Caki2 (cell line): Measurements from ENCODE around the gene STXBP6. TPM values are rescaled to one million over a fixed set of nuclear protein-coding genes. Genes with fewer than 3 reads are reported as not detected.

ENCODE experiments used
- DNase-seq: peaks from one replicate; pipeline ENCODE4 v3.0.0-alpha.2; 2015; ENCODE audit warnings: low read depth
- in situ Hi-C: cut with HindIII; loops from 2 replicates; pipeline ENCODE4 v1.10.0; 2016; ENCODE audit warnings: low sequenced_read_pairs, low pct_unique_long_range_greater_than_20kb, mixed read lengths
- total RNA-seq: library from RNA; depleted of rRNA; stranded (reverse); fragments of >200 nt; shearing (Covaris generic); gene quantifications from 2 replicates; pipeline ENCODE4 v1.2.3, GENCODE V29; 2014; ENCODE audit warnings: low replicate concordance

The STXBP6 gene
- total RNA-seq, 1 experiment from 2014 or later = 14.9 TPM

DNA sequence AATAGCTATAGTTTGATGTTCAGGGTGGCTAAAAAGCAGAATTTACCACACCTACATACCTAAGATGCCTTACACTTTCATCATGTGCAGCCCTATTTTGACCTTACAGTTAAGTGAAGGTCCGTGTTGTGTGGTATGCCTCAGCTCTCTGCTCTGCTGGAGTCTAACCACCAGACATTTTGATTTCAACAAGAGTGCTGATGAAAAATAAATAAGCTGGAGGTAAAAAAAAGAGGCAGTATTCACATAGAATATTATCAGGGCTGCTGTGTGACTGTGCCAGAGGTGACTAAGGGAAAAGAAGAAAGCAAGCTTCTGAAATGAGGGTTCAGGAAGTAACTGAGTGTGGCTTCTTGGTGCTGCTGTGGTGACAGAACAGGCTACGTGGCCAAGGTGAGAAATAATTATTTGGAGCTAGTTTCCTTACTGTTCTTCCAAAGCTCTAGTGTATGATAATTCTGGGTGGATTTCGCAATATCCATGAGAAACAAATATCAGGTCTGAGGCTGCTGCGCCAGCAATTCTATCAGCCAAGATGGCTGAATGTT, 188.8 kb downstream of the STXBP6 start:
- peak; percentile 87 for DNase-seq
- in situ Hi-C loops = no loop called here

DNA sequence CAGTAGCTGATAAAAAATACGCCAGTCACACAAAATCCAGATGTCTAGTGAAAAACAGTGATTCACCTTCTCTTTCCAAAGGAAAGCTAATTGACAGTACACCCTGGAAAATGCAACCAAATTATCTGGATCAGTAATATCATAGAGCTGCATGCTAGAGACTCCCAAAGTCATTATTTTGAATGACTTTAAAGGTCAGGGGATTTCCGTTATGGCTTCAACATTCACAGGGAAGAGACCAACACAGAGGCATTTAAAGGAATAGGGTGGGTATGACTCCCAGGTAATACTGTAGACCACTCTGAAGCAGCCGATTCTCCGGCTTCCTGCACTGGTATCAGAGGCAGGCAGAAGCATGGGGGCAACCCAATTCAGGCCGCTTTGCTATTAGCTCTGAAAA, 190.4 kb downstream of the STXBP6 start:
- in situ Hi-C loops = no loop called here
- no peak for DNase-seq

DNA sequence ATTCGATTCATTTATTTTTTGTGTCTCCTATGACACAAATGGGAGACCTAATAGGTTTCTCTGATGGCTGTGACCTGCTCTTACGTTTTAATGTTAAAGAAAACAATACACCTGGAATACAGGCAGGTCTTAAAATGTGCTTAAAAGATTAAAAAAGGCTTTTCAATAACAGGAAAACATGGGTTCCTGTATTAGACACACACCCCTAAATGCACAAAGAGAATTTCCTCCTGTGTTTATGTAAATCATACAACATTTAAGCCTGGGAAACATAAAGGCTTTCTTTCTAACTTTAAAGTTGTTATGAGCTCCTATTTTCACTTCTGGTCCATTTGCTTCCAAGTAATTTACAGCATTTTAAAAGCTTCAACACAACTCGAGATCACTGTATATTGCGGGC, 191.3 kb downstream of the STXBP6 start:
- DNase-seq = no peak
- in situ Hi-C loops = no loop called here

DNA sequence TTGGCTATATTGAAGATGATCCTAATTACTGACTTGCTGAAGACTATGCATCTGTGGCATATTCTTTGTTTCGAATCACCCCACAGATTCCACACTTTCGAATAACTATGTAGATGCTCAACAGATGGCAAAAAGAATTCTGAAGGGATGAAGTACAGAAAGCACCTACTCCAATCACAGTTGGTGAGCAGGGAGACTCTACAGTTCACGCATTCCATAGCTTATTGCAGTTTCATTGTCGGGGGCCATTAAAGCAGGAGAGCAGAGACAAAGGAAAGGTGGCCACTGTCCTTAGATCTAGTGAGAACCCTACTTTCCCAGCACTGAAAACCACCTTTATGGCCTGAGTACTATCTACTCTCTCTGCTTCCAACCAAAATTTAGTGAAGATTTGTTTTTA, 191.9 kb downstream of the STXBP6 start:
- in situ Hi-C loops = no loop called here
- DNase-seq = no peak

DNA sequence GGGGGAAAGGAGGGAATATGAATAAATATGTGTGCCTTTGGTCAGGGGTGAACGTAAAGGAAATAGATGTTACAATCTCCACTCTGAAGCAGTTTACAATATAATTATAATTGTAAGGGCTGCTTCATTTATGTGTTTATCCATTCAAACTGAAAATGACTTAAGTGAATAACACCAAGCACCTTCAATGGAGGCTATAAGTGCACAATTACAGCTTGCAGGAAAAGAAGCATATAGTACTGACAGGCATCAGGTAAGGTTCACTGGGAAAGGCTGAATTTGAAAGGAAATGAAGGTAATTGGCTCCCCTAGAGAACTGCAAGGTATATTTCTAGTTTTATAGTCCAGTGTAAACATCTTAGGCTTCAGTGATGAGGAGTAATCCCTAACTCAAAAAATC, 192.7 kb downstream of the STXBP6 start:
- DNase-seq = no peak
- in situ Hi-C loops = no loop called here

DNA sequence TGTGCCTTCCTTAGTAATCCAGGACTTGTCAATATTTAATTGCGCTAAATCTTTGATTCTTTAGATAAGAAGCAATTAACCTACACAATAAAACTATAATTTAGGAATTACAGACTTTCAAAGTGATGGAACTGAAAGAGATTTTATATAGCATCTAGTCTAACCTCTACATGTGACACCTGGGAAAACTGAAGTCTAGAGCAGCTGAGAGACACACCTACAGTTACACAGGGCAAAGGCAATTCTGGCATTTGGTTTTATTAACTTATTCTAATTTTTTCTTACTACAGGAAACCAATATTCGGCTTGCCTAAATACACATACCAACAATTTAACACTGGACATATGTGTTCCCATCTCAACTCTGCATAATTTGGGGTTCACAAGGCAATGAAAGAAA, 196.5 kb downstream of the STXBP6 start:
- in situ Hi-C loops = no loop called here

DNA sequence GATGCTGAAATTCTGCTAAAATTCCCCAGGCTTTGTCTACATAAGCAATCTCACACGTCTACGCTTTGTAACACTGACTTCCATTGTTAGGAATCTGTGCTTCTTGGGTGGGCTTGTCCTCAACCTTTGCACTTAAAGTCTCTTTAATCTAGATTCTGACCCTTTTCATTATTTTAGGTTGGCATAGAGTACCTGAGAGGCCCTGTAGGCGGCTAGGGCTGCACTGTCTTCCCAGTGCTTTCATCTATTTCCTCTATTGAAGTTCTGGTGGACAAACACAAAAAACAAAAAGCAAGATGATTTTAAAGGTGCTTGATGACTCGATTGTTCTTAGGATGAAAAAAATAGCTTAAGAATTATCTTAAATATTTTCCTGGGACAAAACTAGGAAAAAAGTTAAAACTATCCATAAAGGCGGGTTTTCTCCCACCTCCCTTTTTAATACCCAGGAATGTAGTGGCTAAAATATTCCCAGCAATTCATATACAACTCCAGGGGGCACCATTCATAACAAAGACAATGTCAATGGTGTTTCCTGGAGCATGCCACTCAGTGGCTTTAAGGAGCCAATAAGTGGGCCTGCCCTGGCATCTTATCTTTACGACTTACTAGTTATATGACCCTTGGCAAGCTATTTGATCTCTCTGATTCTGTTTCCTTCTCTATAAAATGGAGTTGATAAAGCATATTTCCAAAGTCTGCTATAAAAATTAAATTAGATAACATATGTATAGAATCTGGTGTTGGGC, 197.5 kb downstream of the STXBP6 start:
- in situ Hi-C loops = no loop called here
- no peak for DNase-seq

More for the DNA sequence above, 196.5 kb downstream of the STXBP6 start:
- DNase-seq = no peak

DNA sequence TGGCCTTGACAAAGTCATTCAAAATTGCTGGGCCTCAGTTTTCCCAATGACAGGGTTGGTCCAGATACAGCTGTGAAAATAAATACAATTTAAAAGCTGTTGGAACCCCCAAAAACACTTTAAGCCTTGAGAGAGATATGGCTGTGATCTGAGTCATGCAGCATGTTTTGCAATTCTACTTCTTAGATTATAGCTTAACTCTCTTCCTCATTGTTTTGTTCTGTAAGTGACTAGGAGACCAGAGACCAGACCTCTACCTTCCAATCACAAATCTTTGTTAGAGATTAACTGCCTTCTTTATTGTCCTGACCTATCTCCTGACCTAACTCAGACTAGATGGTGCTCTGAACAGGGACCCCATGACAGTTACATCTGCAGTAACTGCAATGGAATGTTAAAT, 198.1 kb downstream of the STXBP6 start:
- in situ Hi-C loops = no loop called here
- peak; percentile 46 for DNase-seq

DNA sequence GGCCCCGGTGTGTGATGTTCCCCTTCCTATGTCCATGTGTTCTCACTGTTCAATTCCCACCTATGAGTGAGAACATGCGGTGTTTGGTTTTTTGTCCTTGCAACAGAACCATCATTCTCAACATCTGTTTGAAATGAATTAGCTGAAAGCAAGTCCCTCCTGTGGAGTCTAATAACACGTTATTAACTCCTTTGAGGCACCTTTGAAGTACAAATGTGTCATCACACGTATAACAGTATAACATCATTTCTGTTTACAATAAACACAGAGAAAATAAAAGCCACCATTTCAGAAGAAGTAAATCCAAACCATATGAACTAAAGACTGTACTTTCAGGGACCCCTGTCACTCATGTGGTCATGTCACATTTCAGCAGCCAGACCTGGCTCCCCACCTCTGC, 198.5 kb downstream of the STXBP6 start:
- DNase-seq = no peak
- in situ Hi-C loops = no loop called here

DNA sequence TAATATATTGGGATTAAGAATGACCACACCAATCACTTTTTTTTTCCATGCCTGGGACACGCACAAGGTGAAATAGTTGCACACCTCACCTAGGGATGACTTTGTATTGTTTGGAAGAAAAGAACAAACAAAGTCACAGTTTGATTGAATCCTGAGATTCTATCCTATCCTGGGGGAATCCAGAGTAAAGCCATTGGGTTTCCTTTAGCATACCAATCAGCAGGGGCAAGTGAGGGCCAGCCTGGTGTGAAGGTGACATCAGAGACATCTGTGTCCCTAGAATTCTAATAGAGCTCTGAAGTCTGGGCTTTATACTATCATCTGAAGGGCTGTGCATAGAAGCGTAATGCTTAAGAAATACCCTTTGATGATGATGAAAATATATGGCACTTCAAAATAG, 199.9 kb downstream of the STXBP6 start:
- in situ Hi-C loops = no loop called here

DNA sequence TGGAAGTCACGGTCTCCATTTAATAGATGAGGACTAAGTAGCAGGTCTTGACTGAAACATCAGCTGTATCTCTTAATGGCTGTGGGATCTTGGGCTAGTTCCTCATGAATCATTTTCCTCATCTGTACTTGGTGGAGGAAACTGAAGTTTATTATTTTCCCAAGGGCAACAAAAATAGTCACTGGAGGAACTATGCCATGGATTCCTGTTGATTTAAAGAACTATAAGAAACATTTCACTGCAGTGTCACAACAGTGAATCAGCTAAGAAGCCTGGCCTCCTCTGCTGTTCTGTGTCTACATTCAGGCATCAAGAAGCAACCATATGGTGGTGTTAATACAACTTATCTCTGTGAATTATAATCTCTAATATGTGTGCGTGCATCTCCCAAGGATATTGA, 200.5 kb downstream of the STXBP6 start:
- in situ Hi-C loops = no loop called here
- no peak for DNase-seq

More for the DNA sequence above, 199.9 kb downstream of the STXBP6 start:
- no peak for DNase-seq

DNA sequence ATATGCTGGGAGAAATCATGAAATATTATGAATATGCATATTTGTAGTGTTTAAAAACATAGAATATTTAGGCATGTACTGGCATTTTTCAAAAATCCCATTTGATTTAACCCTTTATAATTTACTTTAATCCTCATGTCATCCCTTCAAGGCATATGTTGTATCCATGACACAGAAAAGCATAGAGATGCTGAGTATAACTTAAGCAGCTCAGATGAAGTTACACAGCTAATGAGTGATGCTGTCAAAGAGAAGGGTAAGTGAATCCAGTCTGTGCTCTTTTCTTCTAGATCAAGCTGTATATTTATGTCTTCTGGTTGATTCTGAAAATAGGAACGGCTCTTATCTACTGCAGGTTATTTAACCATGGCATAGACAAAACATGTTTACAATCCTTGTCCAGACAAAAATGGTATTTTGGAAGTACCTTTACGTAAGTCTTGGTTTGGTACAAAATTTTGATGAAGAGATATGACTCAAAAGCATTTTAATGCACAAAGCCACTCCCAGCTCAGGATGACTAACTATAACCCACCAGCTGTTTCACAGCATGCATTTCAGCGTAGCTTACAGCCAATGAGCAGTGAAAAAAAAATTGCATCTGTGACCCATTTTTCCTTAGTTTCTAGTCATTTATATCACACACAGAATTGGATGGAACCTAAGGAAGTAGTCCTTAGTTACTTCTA, 201.7 kb downstream of the STXBP6 start:
- DNase-seq = no peak
- in situ Hi-C loops = no loop called here

DNA sequence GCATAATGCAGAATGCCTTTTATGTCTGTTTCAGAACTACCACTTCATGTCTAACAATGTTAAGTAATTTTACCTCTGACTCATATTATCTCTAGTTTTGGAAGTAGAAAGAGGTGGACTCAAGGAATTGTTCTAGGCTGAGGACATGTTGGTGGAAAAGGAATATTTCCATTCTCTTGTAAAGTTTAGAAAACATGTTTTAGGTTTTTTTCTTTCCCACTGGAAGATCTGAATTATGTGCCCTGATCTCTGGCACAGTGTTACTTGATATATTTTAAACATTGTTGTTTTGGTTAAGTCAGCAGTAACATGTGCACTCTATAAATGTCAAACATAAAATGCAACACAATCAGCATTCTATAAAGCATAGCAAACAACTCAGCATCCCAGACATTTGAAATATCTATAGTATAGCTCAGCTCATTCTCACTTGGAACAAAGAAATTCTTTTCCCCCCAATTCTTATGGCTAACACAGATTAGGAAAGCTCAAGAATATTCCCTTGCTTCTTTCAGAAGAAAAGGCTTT, 202.3 kb downstream of the STXBP6 start:
- in situ Hi-C loops = no loop called here
- DNase-seq = no peak

DNA sequence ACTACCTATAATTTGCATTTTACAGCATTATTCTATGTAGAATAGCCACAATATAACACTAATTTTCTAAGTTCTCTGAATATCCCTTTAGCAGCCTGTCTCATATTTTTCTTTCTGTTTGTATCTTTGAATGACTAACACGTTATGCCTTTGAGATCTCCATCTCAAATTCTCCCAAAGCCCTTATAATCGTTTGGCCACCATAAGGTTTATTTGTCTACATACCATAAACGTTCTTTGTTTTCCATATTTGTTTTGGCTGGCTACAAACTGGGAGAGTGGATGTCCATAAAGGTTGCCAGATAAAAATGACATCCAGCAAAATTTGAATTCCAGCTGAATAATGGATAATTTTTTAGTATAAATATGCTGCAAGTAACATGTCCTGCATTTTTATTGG, 203.7 kb downstream of the STXBP6 start:
- in situ Hi-C loops = no loop called here
- DNase-seq = no peak

DNA sequence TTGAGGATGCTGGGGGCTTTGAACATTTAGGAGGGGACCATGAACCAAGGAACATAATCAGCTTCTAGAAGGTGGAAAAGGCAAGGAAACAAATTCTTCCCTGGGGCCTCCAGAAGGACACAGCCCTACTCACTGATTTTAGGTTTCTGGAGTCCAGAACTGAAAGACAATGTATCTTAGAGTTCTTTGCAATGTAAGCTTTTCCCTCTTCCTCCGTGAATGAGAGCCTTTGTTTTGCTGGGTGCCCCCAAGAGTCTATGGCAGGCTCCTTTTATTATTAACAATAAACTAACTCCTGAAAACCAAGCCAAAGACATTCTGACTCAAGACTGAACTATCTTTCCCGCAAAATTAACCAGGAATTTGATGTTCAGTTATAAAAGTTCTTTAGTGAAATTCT, 204.1 kb downstream of the STXBP6 start:
- DNase-seq = no peak

DNA sequence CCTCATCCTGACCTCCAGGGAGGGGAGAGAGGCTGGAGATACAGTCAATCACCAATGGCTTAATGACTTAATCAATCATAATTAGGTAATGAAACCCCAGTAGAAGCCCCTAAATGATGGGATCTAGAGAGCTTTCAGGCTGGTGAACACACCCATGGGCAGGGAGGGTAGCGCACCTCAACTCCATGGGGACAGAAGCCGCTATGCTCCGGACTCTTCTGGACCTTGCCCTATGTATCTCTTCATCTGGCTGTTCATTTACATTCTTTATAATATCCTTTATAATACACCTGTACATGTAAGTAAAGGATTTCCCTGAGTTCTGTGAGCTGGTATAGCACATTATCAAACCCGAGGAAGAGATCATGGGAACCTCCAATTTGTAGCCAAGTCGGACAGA, 205.9 kb downstream of the STXBP6 start:
- in situ Hi-C loops = no loop called here
- DNase-seq = no peak

More for the DNA sequence above, 204.1 kb downstream of the STXBP6 start:
- in situ Hi-C loops = no loop called here

DNA sequence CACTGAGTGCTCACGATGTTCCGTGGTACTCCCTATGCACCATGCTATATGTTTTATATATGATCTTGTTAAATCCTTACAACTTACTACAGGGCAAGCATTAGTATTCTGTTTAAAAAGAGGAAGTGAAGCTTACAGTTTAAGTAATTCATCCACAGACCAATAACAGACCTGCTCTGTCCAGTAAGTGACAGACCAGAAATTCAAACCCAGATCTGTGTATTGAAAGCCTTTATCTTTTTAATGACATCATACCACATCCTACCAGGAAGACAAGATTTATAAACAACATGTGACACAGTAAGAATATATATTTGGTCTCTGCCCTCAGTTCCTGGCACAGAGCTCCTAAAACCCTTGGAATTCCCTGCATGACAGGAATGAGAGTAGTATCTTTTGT, 206.5 kb downstream of the STXBP6 start:
- in situ Hi-C loops = no loop called here

DNA sequence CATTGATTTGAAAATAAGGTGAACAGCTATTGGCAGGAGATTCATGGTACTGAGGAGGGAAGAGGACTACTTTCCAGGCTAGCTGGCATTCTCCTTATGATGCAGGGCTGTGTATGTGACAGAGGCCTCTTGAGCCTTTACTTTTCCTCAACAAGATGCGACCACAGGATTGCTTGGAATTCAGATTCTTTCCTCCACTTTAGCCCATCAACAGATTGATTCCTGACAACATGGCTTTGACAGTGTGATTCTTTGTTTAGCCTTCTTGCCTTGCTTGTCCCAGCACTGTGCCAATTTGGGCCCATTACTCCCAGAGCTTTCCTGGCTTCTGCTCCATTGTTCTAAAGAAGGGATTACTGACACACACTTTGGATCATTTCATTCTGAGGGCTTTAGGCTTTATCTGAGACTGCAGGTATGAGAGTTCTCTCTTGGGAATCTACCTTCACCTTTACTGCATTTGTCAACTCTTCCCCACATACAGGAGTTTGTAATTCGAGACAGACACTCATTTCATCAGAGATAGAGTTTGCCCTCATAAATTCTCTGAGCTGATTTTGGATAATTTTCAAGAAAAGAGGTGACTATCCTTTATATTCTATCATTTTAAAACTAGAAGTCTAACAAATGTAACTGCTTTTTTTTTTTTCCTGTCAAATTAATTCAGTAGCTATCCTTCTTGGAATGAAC, 209.6 kb downstream of the STXBP6 start:
- in situ Hi-C loops = no loop called here
- peak; percentile 13 for DNase-seq

More for the DNA sequence above, 206.5 kb downstream of the STXBP6 start:
- no peak for DNase-seq
